ENCODE data around the gene ACTN3.
A peak's percentile ranks its signal among the peaks of the same experiment; 100 is the strongest.
"Not testable (repeated sequence)": the region's sequence is repeated elsewhere in the genome, so short reads cannot be mapped to it uniquely, and the experiment has no call there.

Gene ACTN3

GRCh38 chr11:66546368-66546965 lies at the start of gene ACTN3:
Gene ACTN3, plus strand, starts transcription at chr11:66546903. Its CDS starts 35 bp downstream, at chr11:66546938.
- no peak for DNase-seq (ENCODE audit: low read depth)

GRCh38 chr11:66497206-66497605 lies 49.5 kb upstream of the ACTN3 start:
- DNase-seq (ENCODE audit: low read depth): no peak

GRCh38 chr11:66498506-66498905 lies 48.2 kb upstream of the ACTN3 start:
- no peak for DNase-seq (ENCODE audit: low read depth)

GRCh38 chr11:66505276-66505816 lies 41.4 kb upstream of the ACTN3 start:
- no peak for DNase-seq (ENCODE audit: low read depth)

GRCh38 chr11:66509131-66509561 lies 37.6 kb upstream of the ACTN3 start:
- DNase-seq (ENCODE audit: low read depth): no peak

GRCh38 chr11:66510271-66510989 lies 36.3 kb upstream of the ACTN3 start, which contains the start of gene BBS1:
Gene BBS1, plus strand, starts transcription at chr11:66510635. Its CDS starts 25 bp downstream, at chr11:66510660.
- peak; percentile 69 for DNase-seq (ENCODE audit: low read depth)

GRCh38 chr11:66510990-66511339 lies 35.7 kb upstream of the ACTN3 start:
- DNase-seq (ENCODE audit: low read depth): no peak

GRCh38 chr11:66523611-66524010 lies 23.1 kb upstream of the ACTN3 start:
- DNase-seq (ENCODE audit: low read depth): no peak

- no peak for DNase-seq (ENCODE audit: low read depth)
Measured at GRCh38 chr11:66524304-66525040, 22.2 kb upstream of the ACTN3 start.

GRCh38 chr11:66529069-66529468 lies 17.6 kb upstream of the ACTN3 start:
- DNase-seq (ENCODE audit: low read depth): no peak

- DNase-seq (ENCODE audit: low read depth): no peak
Measured at GRCh38 chr11:66529655-66530054, 17.0 kb upstream of the ACTN3 start.

- DNase-seq (ENCODE audit: low read depth): no peak
Measured at GRCh38 chr11:66530927-66531709, 15.6 kb upstream of the ACTN3 start.

- no peak for DNase-seq (ENCODE audit: low read depth)
Measured at GRCh38 chr11:66531841-66532240, 14.9 kb upstream of the ACTN3 start.

GRCh38 chr11:66532784-66533183 lies 13.9 kb upstream of the ACTN3 start:
- no peak for DNase-seq (ENCODE audit: low read depth)

- DNase-seq (ENCODE audit: low read depth): no peak
Measured at GRCh38 chr11:66539170-66539869, 7.4 kb upstream of the ACTN3 start.

GRCh38 chr11:66539870-66540213 lies 6.9 kb upstream of the ACTN3 start:
- DNase-seq (ENCODE audit: low read depth): no peak

GRCh38 chr11:66540598-66540997 lies 6.1 kb upstream of the ACTN3 start:
- DNase-seq (ENCODE audit: low read depth): not testable (repeated sequence)

- DNase-seq (ENCODE audit: low read depth): no peak
Measured at GRCh38 chr11:66541892-66542291, 4.8 kb upstream of the ACTN3 start.

GRCh38 chr11:66542362-66542761 lies 4.3 kb upstream of the ACTN3 start:
- DNase-seq (ENCODE audit: low read depth): no peak

- peak; percentile 45 for DNase-seq (ENCODE audit: low read depth)
Measured at GRCh38 chr11:66543263-66544107, 3.2 kb upstream of the ACTN3 start.

Data from stimulated activated CD8-positive, alpha-beta memory T cell treated with anti-CD3 and anti-CD28 coated beads, Interleukin-12 subunit alpha, Interleukin-12 subunit beta, amount 100 ng/mL, for 1 hour (primary cell).